Kidney (tissue), 14 donors: Measurements from ENCODE around the gene MRPL33. TPM values are rescaled to one million over a fixed set of nuclear protein-coding genes. Genes with fewer than 3 reads are reported as not detected.

Source experiments
- DNase-seq, 5 donors: peaks; one replicate each; pipeline ENCODE4 v3.0.0-alpha.2; 2013 to 2020
- FAIRE-seq: peaks from 2 replicates; lab custom pipeline; 2012; peaks lifted over from hg19 to GRCh38; lab: Jason Lieb, UNC
- H3K27ac ChIP-seq, 2 donors: one replicate each; pipeline ENCODE4 v1.7.0; 2013; ENCODE audit warnings: low read depth in 2 of 2, low read length in 2 of 2, inconsistent platforms in 1 of 2
- H3K27me3 ChIP-seq: one replicate; pipeline ENCODE4 v1.7.1; 2013; ENCODE audit warnings: low read length, inconsistent platforms; ENCODE audit not compliant: control insufficient read depth, insufficient read depth
- H3K36me3 ChIP-seq, 3 donors: one replicate each; pipeline versions ENCODE4 v1.7.0 to v1.7.1; 2013; ENCODE audit warnings: low read length in 3 of 3, control low read depth in 1 of 3, inconsistent platforms in 1 of 3; ENCODE audit not compliant: insufficient read depth in 3 of 3, control insufficient read depth in 2 of 3
- H3K4me1 ChIP-seq, 3 donors: one replicate each; pipeline versions ENCODE4 v1.7.0 to v1.7.1; 2013; ENCODE audit warnings: low read length in 3 of 3, inconsistent platforms in 1 of 3, low read depth in 1 of 3; ENCODE audit not compliant: control insufficient read depth in 2 of 3, insufficient read depth in 2 of 3
- H3K4me3 ChIP-seq, 3 donors: one replicate each; pipeline versions ENCODE4 v1.7.0 to v1.8.1; 2013; ENCODE audit warnings: low read length in 3 of 3, control low read depth in 1 of 3, inconsistent platforms in 1 of 3
- H3K9ac ChIP-seq, 3 donors: one replicate each; pipeline versions ENCODE4 v1.7.0 to v1.7.1; 2013; ENCODE audit warnings: low read length in 3 of 3, control low read depth in 1 of 3, inconsistent platforms in 1 of 3
- H3K9me3 ChIP-seq, 3 donors: one replicate each; pipeline versions ENCODE4 v1.7.0 to v1.7.1; 2013; ENCODE audit warnings: low read length in 3 of 3, control low read depth in 1 of 3, inconsistent platforms in 1 of 3; ENCODE audit not compliant: control insufficient read depth in 2 of 3, insufficient read depth in 1 of 3
- intact Hi-C: fragments of 100-400 bp; cut with DNase I; formaldehyde crosslinking; loops from one replicate; pipeline ENCODE4 v1.11.1; 2022
- polyA plus RNA-seq: library from polyadenylated mRNA; stranded (reverse); fragments of 350-450 nt; fragmentation: Illumina TruSeq; extraction: RNeasy Lipid Tissue Mini Kit (QIAGEN cat#74804); gene quantifications from one replicate; pipeline ENCODE4 v1.2.3, GENCODE V29; 2014; ENCODE audit warnings: low read depth, low replicate concordance; ENCODE audit not compliant: insufficient read depth
- total RNA-seq: library from RNA; stranded (reverse); fragmentation: NEBNext Ultra II Directional; extraction: Animal tissue kit (Norgen Biotek cat#: 25700); gene quantifications from one replicate; pipeline ENCODE4 v1.2.1, GENCODE V29; 2021
- TF ChIP-seq, protein P1 (sequence below): IDR thresholded peaks from 3 replicates; pipeline ENCODE4 v1.5.1; 2012; ENCODE audit warnings: mild to moderate bottlenecking, moderate library complexity, borderline replicate concordance; ENCODE audit not compliant: insufficient read depth; ENCODE audit errors: extremely low read depth
- donor health status: control.
- donor health status: control.
- donor health status: control.
- donor health status: control.
- donor health status: control.
- donor health status: DM: yes; HTN: yes; CAD: no.
- donor health status: Normal renal cell carcinoma (clear cell type).

MRPL33 gene
- total and polyA plus RNA-seq, 2 donors from 2014 or later, result 107 to 312 TPM

DNA sequence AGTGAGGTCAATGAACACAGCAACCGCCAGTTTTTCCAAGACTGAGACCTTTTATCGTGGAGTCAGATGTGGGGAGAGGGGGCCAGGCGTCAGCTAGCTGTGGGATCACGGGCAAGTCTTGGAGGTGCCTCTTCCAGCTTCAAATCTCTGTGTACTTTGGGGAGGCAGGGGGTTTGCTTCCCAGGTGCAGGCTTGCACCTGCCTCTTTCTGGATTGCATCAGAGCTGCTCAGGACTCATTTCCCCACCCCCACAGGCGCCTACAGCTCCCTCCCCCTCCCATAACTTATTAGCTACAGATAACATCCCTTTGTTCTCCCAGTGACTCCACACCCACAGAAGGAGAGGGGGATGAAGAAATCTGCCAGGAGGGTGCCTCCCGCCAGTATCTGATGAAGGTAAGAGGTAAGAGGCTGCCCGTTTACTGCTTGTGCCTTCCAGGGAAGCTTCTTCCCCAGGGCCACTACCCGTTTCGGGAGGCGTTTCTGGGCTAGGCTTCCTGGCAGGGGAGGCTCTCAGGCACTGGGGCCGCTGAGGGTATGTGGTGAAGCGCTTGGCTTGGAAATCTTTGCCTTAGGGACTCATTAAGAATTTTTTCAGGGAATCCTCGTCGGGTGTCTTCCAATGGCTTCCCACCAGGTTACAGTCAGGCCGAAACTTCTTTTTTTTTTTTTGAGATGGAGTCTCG, 18.8 kb upstream of the MRPL33 start:
- Histone ChIP-seq H3K4me3 (peak overlapping the region in 2 of 3 donors; percentile 12 to 38), H3K36me3 (no peaks in the 10 kb centered on the region), H3K4me1 (peaks cover 0 to 2% (median 0%) of the 10 kb centered on the region in 3 donors), H3K9ac (no peak overlapping the region), H3K9me3 (no peaks in the 10 kb centered on the region), H3K27ac (peak overlapping the region; percentile 33 to 67), H3K27me3 (no peaks in the 10 kb centered on the region)
- TF ChIP-seq, protein P1, sequence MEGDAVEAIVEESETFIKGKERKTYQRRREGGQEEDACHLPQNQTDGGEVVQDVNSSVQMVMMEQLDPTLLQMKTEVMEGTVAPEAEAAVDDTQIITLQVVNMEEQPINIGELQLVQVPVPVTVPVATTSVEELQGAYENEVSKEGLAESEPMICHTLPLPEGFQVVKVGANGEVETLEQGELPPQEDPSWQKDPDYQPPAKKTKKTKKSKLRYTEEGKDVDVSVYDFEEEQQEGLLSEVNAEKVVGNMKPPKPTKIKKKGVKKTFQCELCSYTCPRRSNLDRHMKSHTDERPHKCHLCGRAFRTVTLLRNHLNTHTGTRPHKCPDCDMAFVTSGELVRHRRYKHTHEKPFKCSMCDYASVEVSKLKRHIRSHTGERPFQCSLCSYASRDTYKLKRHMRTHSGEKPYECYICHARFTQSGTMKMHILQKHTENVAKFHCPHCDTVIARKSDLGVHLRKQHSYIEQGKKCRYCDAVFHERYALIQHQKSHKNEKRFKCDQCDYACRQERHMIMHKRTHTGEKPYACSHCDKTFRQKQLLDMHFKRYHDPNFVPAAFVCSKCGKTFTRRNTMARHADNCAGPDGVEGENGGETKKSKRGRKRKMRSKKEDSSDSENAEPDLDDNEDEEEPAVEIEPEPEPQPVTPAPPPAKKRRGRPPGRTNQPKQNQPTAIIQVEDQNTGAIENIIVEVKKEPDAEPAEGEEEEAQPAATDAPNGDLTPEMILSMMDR, result no peak
- peak in 4 of 5 donors; percentile 67 to 82 (median 80) for DNase-seq
- no peak for FAIRE-seq
- intact Hi-C loops, result no loop called here

DNA sequence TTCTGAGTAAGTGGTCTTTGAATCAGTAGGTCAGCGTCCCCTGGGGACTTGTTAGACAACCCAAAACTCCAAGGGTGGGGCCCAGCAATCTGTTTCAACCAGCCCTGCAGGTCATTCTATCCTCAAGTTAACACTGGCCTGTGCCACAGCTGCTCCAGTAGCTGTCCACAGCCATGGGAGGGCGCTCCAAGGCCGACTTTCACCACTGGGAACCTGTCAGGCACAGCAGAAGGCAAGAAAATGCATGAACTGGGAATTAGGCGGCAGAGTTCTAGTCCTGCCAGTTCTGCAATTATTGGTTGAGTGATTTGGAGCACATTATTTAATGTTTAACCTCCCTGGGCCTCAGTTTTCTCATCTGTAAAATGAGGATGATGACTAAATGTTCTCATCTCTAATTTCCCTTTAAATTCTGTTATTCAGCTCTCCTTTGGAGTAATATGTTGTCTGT, 17.4 kb upstream of the MRPL33 start:
- TF ChIP-seq, protein P1, result peak; percentile 82
- intact Hi-C loops, result no loop called here
- H3K9me3 ChIP-seq, result no peaks in the 10 kb centered on the region
- H3K27me3 ChIP-seq, result no peaks in the 10 kb centered on the region
- FAIRE-seq (no peak), DNase-seq (peak; percentile 71 to 83 (median 75))
- H3K4me1 ChIP-seq, result peaks cover 0 to 2% (median 0%) of the 10 kb centered on the region in 3 donors
- no peak overlapping the region for H3K4me3 ChIP-seq
- H3K36me3 ChIP-seq, result no peaks in the 10 kb centered on the region
- no peak overlapping the region for H3K27ac ChIP-seq
- no peak overlapping the region for H3K9ac ChIP-seq

DNA sequence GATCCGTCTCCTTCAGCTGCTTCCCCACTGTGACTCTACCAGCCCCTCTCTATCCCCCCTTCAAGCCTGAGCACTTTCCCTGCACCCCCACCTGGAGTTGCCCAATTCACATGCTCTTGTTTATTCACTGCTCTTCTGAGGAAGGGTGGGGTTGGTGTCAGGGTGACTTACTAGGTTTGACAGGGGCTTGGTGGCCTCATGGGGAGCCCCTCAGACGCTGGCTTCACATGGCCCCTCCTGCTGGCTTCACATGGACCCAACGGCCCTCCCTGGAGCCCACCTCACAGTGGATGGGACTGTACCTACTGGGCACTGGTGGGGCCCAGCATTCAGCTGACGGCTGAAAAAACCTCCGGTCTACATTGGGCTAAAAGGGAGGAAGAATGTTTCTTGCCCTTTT, 16.7 kb upstream of the MRPL33 start:
- no peak for DNase-seq
- Histone ChIP-seq H3K27me3 (no peaks in the 10 kb centered on the region), H3K9me3 (no peaks in the 10 kb centered on the region), H3K4me3 (no peak overlapping the region), H3K9ac (no peak overlapping the region), H3K36me3 (no peaks in the 10 kb centered on the region), H3K27ac (no peak overlapping the region), H3K4me1 (peaks cover 0 to 2% (median 0%) of the 10 kb centered on the region in 3 donors)
- FAIRE-seq, result no peak
- intact Hi-C loops, result no loop called here
- TF ChIP-seq, protein P1, result no peak
